SK-N-SH (cell line): ENCODE measurements around the gene ACBD7. TPM values are rescaled to one million over a fixed set of nuclear protein-coding genes. Genes with fewer than 3 reads are reported as not detected.

Experiments
- CTCF ChIA-PET: fragments of 300-600, 350-600 bp; formaldehyde crosslinking; extraction: SDS; loops from one replicate; lab custom pipeline; 2021; lab: Yijun Ruan, JAX
- POLR2A ChIA-PET: fragments of 350-600 bp; sonication (Branson Sonifier 250); formaldehyde crosslinking; extraction: SDS; loops from one replicate; lab custom pipeline; 2020; ENCODE audit warnings: antibody characterized with exemption, inconsistent platforms; lab: Yijun Ruan, JAX
- DNase-seq: peaks from one replicate; pipeline ENCODE4 v3.0.0; 2012
- H2AFZ ChIP-seq: fragments of 200-600 bp; sonication (generic); 2 replicates; pipeline ENCODE4 v1.8.1; 2016; ENCODE audit warnings: antibody characterized with exemption, mild to moderate bottlenecking, low read depth
- H3F3A ChIP-seq: fragments of 200-600 bp; sonication (generic); replicated peaks from 2 replicates; pipeline ENCODE3; 2016; ENCODE audit warnings: antibody characterized with exemption, mild to moderate bottlenecking; ENCODE audit not compliant: insufficient read depth
- H3K27ac ChIP-seq, 2 experiments: fragments of 200-500 bp in 1 of 2; fragments of 200-600 bp in 1 of 2; sonication (Bioruptor generic) in 1 of 2; sonication (generic), shearing (Covaris generic) in 1 of 2; 2 replicates each; pipeline versions ENCODE4 v1.5.1 to v1.6.1; 2014 to 2016; ENCODE audit warnings: low read depth in 2 of 2, inconsistent platforms in 1 of 2, low read length in 1 of 2, mild to moderate bottlenecking in 1 of 2, mixed read lengths in 1 of 2
- H3K27me3 ChIP-seq: fragments of 200-600 bp; sonication (generic), shearing (Covaris generic); 2 replicates; pipeline ENCODE4 v1.6.1; 2016; ENCODE audit warnings: mixed run types; ENCODE audit not compliant: insufficient read depth
- H3K36me3 ChIP-seq, 2 experiments: fragments of 200-500 bp in 1 of 2; fragments of 200-600 bp in 1 of 2; sonication (Bioruptor generic) in 1 of 2; sonication (generic) in 1 of 2; replicated peaks in 1 of 2; 2 replicates each; pipeline versions ENCODE3 to v1.5.1; 2014 to 2016; ENCODE audit warnings: low read length in 1 of 2, mild to moderate bottlenecking in 1 of 2; ENCODE audit not compliant: insufficient read depth in 2 of 2, control insufficient read depth in 1 of 2
- H3K4me1 ChIP-seq, 2 experiments: fragments of 200-500 bp in 1 of 2; fragments of 200-600 bp in 1 of 2; sonication (Bioruptor generic) in 1 of 2; sonication (generic), shearing (Covaris generic) in 1 of 2; 2 replicates each; pipeline versions ENCODE4 v1.5.1 to v1.6.1; 2014 to 2016; ENCODE audit warnings: low read depth in 1 of 2, low read length in 1 of 2, mixed run types in 1 of 2; ENCODE audit not compliant: insufficient read depth in 2 of 2, control insufficient read depth in 1 of 2
- H3K4me2 ChIP-seq: fragments of 200-600 bp; sonication (generic), shearing (Covaris generic); 2 replicates; pipeline ENCODE4 v1.6.1; 2017; ENCODE audit warnings: mixed run types
- H3K4me3 ChIP-seq, 2 experiments: fragments of 200-500 bp in 1 of 2; fragments of 200-600 bp in 1 of 2; sonication (Bioruptor generic) in 1 of 2; sonication (generic), shearing (Covaris generic) in 1 of 2; 2 replicates each; pipeline versions ENCODE4 v1.5.1 to v1.8.1; 2014 to 2016; ENCODE audit warnings: low read depth in 2 of 2, inconsistent platforms in 1 of 2, low read length in 1 of 2, mild to moderate bottlenecking in 1 of 2, mixed read lengths in 1 of 2, moderate library complexity in 1 of 2
- H3K79me2 ChIP-seq: fragments of 200-600 bp; sonication (generic); 2 replicates; pipeline ENCODE4 v1.8.1; 2017; ENCODE audit warnings: mild to moderate bottlenecking; ENCODE audit not compliant: insufficient read depth
- H3K9ac ChIP-seq: fragments of 200-600 bp; sonication (generic); 2 replicates; pipeline ENCODE4 v1.6.1; 2017; ENCODE audit warnings: mixed run types
- H3K9me2 ChIP-seq: fragments of 200-600 bp; sonication (generic); 2 replicates; pipeline ENCODE4 v1.6.1; 2017; ENCODE audit warnings: mixed run types
- H3K9me3 ChIP-seq: fragments of 200-600 bp; sonication (generic); 2 replicates; pipeline ENCODE4 v1.6.1; 2017; ENCODE audit warnings: mixed run types, mild to moderate bottlenecking, moderate library complexity
- H4K20me1 ChIP-seq: fragments of 200-600 bp; sonication (generic); 2 replicates; pipeline ENCODE4 v1.6.1; 2017; ENCODE audit warnings: mild to moderate bottlenecking, mixed run types; ENCODE audit not compliant: insufficient read depth
- CHD2 ChIP-seq: fragments of 150-350 bp; IDR thresholded peaks from 2 replicates; pipeline ENCODE4 v1.6.1; 2018; ENCODE audit warnings: low read length; ENCODE audit not compliant: partially characterized antibody
- FOSL2 ChIP-seq: IDR thresholded peaks from 2 replicates; pipeline ENCODE4 v1.4.0; 2012; ENCODE audit warnings: low read depth, mild to moderate bottlenecking, moderate library complexity, borderline replicate concordance
- FOXJ3 ChIP-seq: sonication (generic); formaldehyde crosslinking; IDR thresholded peaks from 2 replicates; pipeline ENCODE4 v1.5.1; 2020; ENCODE audit warnings: mild to moderate bottlenecking, missing genetic modification reagents
- FOXM1 ChIP-seq: IDR thresholded peaks from 2 replicates; pipeline ENCODE4 v1.4.0; 2012; ENCODE audit warnings: low read depth, mild to moderate bottlenecking
- MXI1 ChIP-seq: IDR thresholded peaks from 2 replicates; pipeline ENCODE4 v1.6.1; 2012; ENCODE audit warnings: mild to moderate bottlenecking, low read depth, low read length, improper control_type of control experiment
- NFIC ChIP-seq: IDR thresholded peaks from 2 replicates; pipeline ENCODE4 v1.4.0; 2012; ENCODE audit warnings: borderline replicate concordance
- POLR2AphosphoS5 ChIP-seq: IDR thresholded peaks from 2 replicates; pipeline ENCODE4 v1.6.1; 2012; ENCODE audit warnings: low read depth, low read length
- RCOR1 ChIP-seq: fragments of 150-350 bp; IDR thresholded peaks from 2 replicates; pipeline ENCODE4 v1.6.1; 2017; ENCODE audit warnings: antibody characterized with exemption, low read length
- SIN3A ChIP-seq: IDR thresholded peaks from 2 replicates; pipeline ENCODE4 v1.6.1; 2012; ENCODE audit warnings: low read depth, mild to moderate bottlenecking, low read length, moderate library complexity, borderline replicate concordance
- TAF1 ChIP-seq: IDR thresholded peaks from 2 replicates; pipeline ENCODE4 v1.6.1; 2012; ENCODE audit warnings: low read depth, mild to moderate bottlenecking, low read length, moderate library complexity, borderline replicate concordance
- YY1 ChIP-seq: IDR thresholded peaks from 2 replicates; pipeline ENCODE4 v1.4.0; 2012; ENCODE audit warnings: low read depth, mild to moderate bottlenecking
- WGBS: methylation state at CpG from one replicate; pipeline ENCODE4 v1.1.6; 2017; ENCODE audit warnings: low lambda C conversion rate; 5-methylcytosine and 5-hydroxymethylcytosine counted together
- polyA plus RNA-seq, 3 experiments: library from polyadenylated mRNA; depleted of rRNA; stranded (reverse); fragments of >200 nt; gene quantifications; 2 replicates each; pipeline ENCODE4 v1.2.3, GENCODE V29; 2012
- TF ChIP-seq, protein P1 (sequence below): fragments of 150-350 bp; IDR thresholded peaks from 2 replicates; pipeline ENCODE4 v1.6.1; 2017; ENCODE audit warnings: antibody characterized with exemption, low read length, low read depth, borderline replicate concordance
- TF ChIP-seq, protein P2 (sequence below): IDR thresholded peaks from 2 replicates; pipeline ENCODE4 v1.4.0; 2012; ENCODE audit warnings: low read depth
- TF ChIP-seq, protein P3 (sequence below): fragments of 200-600 bp; sonication (generic); IDR thresholded peaks from 2 replicates; pipeline ENCODE4 v1.6.1; 2017; ENCODE audit warnings: antibody characterized with exemption, mild to moderate bottlenecking, moderate library complexity
- TF ChIP-seq, protein P4 (sequence below): IDR thresholded peaks from 2 replicates; pipeline ENCODE4 v1.6.1; 2012; ENCODE audit warnings: mild to moderate bottlenecking, low read depth, low read length, moderate library complexity
- TF ChIP-seq, protein P5 (sequence below): IDR thresholded peaks from 2 replicates; pipeline ENCODE4 v1.4.0; 2012; ENCODE audit warnings: low read depth, borderline replicate concordance
- TF ChIP-seq, protein P6 (sequence below): fragments of 150-350 bp; IDR thresholded peaks from 2 replicates; pipeline ENCODE4 v1.6.1; 2016; ENCODE audit warnings: mild to moderate bottlenecking, low read depth, low read length

The ACBD7 gene
- polyA plus RNA-seq, 1 of the 3 experiments (the other 2 are of a cell fraction) = 0.92 TPM

DNA sequence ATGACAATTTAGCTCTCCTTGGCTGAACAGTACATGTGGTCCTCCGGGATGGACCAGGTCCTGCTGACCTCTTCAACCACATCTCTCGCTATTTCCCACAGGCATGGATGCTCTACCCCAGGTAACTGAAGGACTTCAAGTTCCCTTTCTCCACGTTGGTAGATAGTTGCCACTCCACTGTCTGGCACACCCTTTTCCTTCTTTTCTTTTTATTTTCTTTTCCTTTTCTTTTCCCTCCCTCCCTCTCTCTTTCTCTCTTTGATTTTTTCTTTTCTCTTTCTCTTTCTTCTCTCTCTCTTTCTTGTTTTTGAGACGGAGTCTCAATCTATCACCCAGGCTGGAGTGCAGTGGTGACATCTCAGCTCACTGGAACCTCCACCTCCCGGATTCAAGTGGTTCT is 2.8 kb upstream of the ACBD7 start:
- TF ChIP-seq CHD2 = no peak
- no peak for TF ChIP-seq FOXJ3 (CRISPR knock-in tag)
- TF ChIP-seq, protein P1, sequence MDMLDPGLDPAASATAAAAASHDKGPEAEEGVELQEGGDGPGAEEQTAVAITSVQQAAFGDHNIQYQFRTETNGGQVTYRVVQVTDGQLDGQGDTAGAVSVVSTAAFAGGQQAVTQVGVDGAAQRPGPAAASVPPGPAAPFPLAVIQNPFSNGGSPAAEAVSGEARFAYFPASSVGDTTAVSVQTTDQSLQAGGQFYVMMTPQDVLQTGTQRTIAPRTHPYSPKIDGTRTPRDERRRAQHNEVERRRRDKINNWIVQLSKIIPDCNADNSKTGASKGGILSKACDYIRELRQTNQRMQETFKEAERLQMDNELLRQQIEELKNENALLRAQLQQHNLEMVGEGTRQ = no peak
- TF ChIP-seq, protein P2, sequence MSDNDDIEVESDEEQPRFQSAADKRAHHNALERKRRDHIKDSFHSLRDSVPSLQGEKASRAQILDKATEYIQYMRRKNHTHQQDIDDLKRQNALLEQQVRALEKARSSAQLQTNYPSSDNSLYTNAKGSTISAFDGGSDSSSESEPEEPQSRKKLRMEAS = no peak
- TF ChIP-seq FOXM1 = no peak
- TF ChIP-seq NFIC = no peak
- TF ChIP-seq YY1 = no peak
- no peak for TF ChIP-seq MXI1
- TF ChIP-seq RCOR1 = no peak
- no peak for TF ChIP-seq FOSL2
- TF ChIP-seq, protein P3, sequence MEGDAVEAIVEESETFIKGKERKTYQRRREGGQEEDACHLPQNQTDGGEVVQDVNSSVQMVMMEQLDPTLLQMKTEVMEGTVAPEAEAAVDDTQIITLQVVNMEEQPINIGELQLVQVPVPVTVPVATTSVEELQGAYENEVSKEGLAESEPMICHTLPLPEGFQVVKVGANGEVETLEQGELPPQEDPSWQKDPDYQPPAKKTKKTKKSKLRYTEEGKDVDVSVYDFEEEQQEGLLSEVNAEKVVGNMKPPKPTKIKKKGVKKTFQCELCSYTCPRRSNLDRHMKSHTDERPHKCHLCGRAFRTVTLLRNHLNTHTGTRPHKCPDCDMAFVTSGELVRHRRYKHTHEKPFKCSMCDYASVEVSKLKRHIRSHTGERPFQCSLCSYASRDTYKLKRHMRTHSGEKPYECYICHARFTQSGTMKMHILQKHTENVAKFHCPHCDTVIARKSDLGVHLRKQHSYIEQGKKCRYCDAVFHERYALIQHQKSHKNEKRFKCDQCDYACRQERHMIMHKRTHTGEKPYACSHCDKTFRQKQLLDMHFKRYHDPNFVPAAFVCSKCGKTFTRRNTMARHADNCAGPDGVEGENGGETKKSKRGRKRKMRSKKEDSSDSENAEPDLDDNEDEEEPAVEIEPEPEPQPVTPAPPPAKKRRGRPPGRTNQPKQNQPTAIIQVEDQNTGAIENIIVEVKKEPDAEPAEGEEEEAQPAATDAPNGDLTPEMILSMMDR = no peak
- no peak for TF ChIP-seq TAF1
- TF ChIP-seq, protein P4, sequence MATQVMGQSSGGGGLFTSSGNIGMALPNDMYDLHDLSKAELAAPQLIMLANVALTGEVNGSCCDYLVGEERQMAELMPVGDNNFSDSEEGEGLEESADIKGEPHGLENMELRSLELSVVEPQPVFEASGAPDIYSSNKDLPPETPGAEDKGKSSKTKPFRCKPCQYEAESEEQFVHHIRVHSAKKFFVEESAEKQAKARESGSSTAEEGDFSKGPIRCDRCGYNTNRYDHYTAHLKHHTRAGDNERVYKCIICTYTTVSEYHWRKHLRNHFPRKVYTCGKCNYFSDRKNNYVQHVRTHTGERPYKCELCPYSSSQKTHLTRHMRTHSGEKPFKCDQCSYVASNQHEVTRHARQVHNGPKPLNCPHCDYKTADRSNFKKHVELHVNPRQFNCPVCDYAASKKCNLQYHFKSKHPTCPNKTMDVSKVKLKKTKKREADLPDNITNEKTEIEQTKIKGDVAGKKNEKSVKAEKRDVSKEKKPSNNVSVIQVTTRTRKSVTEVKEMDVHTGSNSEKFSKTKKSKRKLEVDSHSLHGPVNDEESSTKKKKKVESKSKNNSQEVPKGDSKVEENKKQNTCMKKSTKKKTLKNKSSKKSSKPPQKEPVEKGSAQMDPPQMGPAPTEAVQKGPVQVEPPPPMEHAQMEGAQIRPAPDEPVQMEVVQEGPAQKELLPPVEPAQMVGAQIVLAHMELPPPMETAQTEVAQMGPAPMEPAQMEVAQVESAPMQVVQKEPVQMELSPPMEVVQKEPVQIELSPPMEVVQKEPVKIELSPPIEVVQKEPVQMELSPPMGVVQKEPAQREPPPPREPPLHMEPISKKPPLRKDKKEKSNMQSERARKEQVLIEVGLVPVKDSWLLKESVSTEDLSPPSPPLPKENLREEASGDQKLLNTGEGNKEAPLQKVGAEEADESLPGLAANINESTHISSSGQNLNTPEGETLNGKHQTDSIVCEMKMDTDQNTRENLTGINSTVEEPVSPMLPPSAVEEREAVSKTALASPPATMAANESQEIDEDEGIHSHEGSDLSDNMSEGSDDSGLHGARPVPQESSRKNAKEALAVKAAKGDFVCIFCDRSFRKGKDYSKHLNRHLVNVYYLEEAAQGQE = no peak
- TF ChIP-seq, protein P5, sequence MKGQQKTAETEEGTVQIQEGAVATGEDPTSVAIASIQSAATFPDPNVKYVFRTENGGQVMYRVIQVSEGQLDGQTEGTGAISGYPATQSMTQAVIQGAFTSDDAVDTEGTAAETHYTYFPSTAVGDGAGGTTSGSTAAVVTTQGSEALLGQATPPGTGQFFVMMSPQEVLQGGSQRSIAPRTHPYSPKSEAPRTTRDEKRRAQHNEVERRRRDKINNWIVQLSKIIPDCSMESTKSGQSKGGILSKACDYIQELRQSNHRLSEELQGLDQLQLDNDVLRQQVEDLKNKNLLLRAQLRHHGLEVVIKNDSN = no peak
- TF ChIP-seq, protein P6, sequence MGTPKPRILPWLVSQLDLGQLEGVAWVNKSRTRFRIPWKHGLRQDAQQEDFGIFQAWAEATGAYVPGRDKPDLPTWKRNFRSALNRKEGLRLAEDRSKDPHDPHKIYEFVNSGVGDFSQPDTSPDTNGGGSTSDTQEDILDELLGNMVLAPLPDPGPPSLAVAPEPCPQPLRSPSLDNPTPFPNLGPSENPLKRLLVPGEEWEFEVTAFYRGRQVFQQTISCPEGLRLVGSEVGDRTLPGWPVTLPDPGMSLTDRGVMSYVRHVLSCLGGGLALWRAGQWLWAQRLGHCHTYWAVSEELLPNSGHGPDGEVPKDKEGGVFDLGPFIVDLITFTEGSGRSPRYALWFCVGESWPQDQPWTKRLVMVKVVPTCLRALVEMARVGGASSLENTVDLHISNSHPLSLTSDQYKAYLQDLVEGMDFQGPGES = no peak
- TF ChIP-seq POLR2AphosphoS5 = no peak
- no peak for TF ChIP-seq SIN3A
- DNase-seq = no peak
- ChIA-PET POLR2A (interaction anchor here (1.5 kb wide), 1 partner anchor 132 kb away, joined by 3 read pairs; the partner anchor contains the start of gene MEIG1), CTCF (interaction anchor here (1.5 kb wide), 1 partner anchor 15 kb away, joined by 3 read pairs; no protein-coding TSS in a partner anchor)
- no peaks in the 10 kb centered on the region for H3K9me3 ChIP-seq
- no peak overlapping the region for H2AFZ ChIP-seq
- no peaks in the 10 kb centered on the region for H4K20me1 ChIP-seq
- H3K27ac ChIP-seq = no peak overlapping the region
- no peaks in the 10 kb centered on the region for H3F3A ChIP-seq
- H3K9ac ChIP-seq = no peak overlapping the region
- no peaks in the 10 kb centered on the region for H3K36me3 ChIP-seq
- H3K4me3 ChIP-seq = no peak overlapping the region
- H3K4me1 ChIP-seq = peaks cover 0 to 4% of the 10 kb centered on the region in 2 experiments; a peak in 2 of 4 replicates
- H3K27me3 ChIP-seq = no peaks in the 10 kb centered on the region
- no peak overlapping the region for H3K4me2 ChIP-seq
- 68% methylated on average over 5 of the region's 5 CpGs for WGBS
- H3K79me2 ChIP-seq = no peaks in the 10 kb centered on the region
- H3K9me2 ChIP-seq = no peaks in the 10 kb centered on the region
